Liver (tissue), 9 donors: ENCODE data around the gene CCL25. TPM values are rescaled to one million over a fixed set of nuclear protein-coding genes. Genes with fewer than 3 reads are reported as not detected.

Source experiments
- DNase-seq: peaks from one replicate; pipeline ENCODE4 v3.0.0-alpha.2; 2017; ENCODE audit warnings: low spot score
- H3K27ac ChIP-seq, 2 donors: one replicate each; pipeline ENCODE4 v1.7.0; 2013; ENCODE audit warnings: inconsistent platforms in 2 of 2, low read length in 2 of 2, control low read depth in 1 of 2, low read depth in 1 of 2, mild to moderate bottlenecking in 1 of 2
- H3K27me3 ChIP-seq, 4 donors: one replicate each; pipeline versions ENCODE4 v1.6.1 to v1.7.0; 2013; ENCODE audit warnings: low read length in 3 of 4, inconsistent platforms in 1 of 4, mild to moderate bottlenecking in 1 of 4, moderate library complexity in 1 of 4; ENCODE audit not compliant: control insufficient read depth in 4 of 4, insufficient read depth in 4 of 4
- H3K36me3 ChIP-seq, 4 donors: one replicate each; pipeline versions ENCODE4 v1.6.1 to v1.7.0; 2013; ENCODE audit warnings: low read length in 3 of 4, mild to moderate bottlenecking in 3 of 4, low read depth in 1 of 4, moderate library complexity in 1 of 4; ENCODE audit not compliant: control insufficient read depth in 4 of 4, insufficient read depth in 3 of 4
- H3K4me1 ChIP-seq, 4 donors: one replicate each; pipeline versions ENCODE4 v1.6.1 to v1.7.0; 2013; ENCODE audit warnings: low read length in 3 of 4, mild to moderate bottlenecking in 3 of 4, moderate library complexity in 1 of 4; ENCODE audit not compliant: control insufficient read depth in 4 of 4, insufficient read depth in 4 of 4
- H3K4me3 ChIP-seq, 3 donors: one replicate each; pipeline versions ENCODE4 v1.6.1 to v1.7.0; 2013; ENCODE audit warnings: low read length in 3 of 3, control low read depth in 1 of 3, low read depth in 1 of 3, mild to moderate bottlenecking in 1 of 3
- H3K9ac ChIP-seq, 2 donors: one replicate each; pipeline ENCODE4 v1.7.0; 2013; ENCODE audit warnings: low read length in 2 of 2, mild to moderate bottlenecking in 2 of 2, moderate library complexity in 2 of 2, control low read depth in 1 of 2, low read depth in 1 of 2
- H3K9me3 ChIP-seq, 4 donors: one replicate each; pipeline versions ENCODE4 v1.6.1 to v1.7.0; 2013; ENCODE audit warnings: low read length in 3 of 4; ENCODE audit not compliant: control insufficient read depth in 4 of 4
- ATF3 ChIP-seq: IDR thresholded peaks from 2 replicates; pipeline ENCODE4 v1.6.1; 2016; ENCODE audit warnings: antibody characterized with exemption
- FOXA1 ChIP-seq: IDR thresholded peaks from 2 replicates; pipeline ENCODE4 v1.6.1; 2016; ENCODE audit warnings: antibody characterized with exemption
- FOXA2 ChIP-seq: IDR thresholded peaks from 2 replicates; pipeline ENCODE4 v1.6.1; 2016; ENCODE audit warnings: antibody characterized with exemption
- GABPA ChIP-seq, 2 donors: IDR thresholded peaks in 1 of 2; conservative IDR thresholded peaks in 1 of 2; 2 replicates each; pipeline ENCODE4 v1.6.1; 2016; ENCODE audit warnings: antibody characterized with exemption in 2 of 2, mild to moderate bottlenecking in 1 of 2, moderate library complexity in 1 of 2
- HNF4A ChIP-seq, 2 donors: conservative IDR thresholded peaks; 2 replicates each; pipeline ENCODE4 v1.6.1; 2016; ENCODE audit warnings: antibody characterized with exemption in 2 of 2, mild to moderate bottlenecking in 2 of 2
- MAX ChIP-seq: IDR thresholded peaks from 2 replicates; pipeline ENCODE4 v1.6.1; 2016; ENCODE audit warnings: antibody characterized with exemption
- NR2F2 ChIP-seq: IDR thresholded peaks from 2 replicates; pipeline ENCODE4 v1.6.1; 2016; ENCODE audit warnings: antibody characterized with exemption
- RAD21 ChIP-seq, 2 donors: IDR thresholded peaks; 2 replicates each; pipeline ENCODE4 v1.6.1; 2016; ENCODE audit warnings: antibody characterized with exemption in 2 of 2, mild to moderate bottlenecking in 2 of 2
- RXRA ChIP-seq, 2 donors: IDR thresholded peaks; 2 replicates each; pipeline ENCODE4 v1.6.1; 2017 to 2018; ENCODE audit warnings: antibody characterized with exemption in 2 of 2, mild to moderate bottlenecking in 1 of 2
- SP1 ChIP-seq: IDR thresholded peaks from 2 replicates; pipeline ENCODE4 v1.6.1; 2018; ENCODE audit warnings: antibody characterized with exemption, mild to moderate bottlenecking
- TAF1 ChIP-seq: conservative IDR thresholded peaks from 2 replicates; pipeline ENCODE4 v1.6.1; 2016; ENCODE audit warnings: antibody characterized with exemption, mild to moderate bottlenecking
- ZBTB33 ChIP-seq: IDR thresholded peaks from 2 replicates; pipeline ENCODE4 v1.6.1; 2016; ENCODE audit warnings: antibody characterized with exemption
- WGBS: extraction: QIAGEN DNeasy Blood & Tissue Kit; methylation state at CpG from one replicate; pipeline ENCODE4 v1.1.7; 2013; 5-methylcytosine and 5-hydroxymethylcytosine counted together
- polyA plus RNA-seq, 2 donors: library from polyadenylated mRNA; stranded (reverse) in 1 of 2; unstranded in 1 of 2; fragments of 200-250 nt in 1 of 2; fragments of >200 nt in 1 of 2; fragmentation: Nextera tagmentation in 1 of 2; extraction: Ambion mirVana in 1 of 2; gene quantifications; one replicate each; pipeline versions ENCODE4 v1.2.1 to v1.2.3, GENCODE V29; 2013 to 2015
- total RNA-seq, 2 donors: library from RNA; depleted of rRNA; stranded (reverse); fragments of >200 nt; gene quantifications; one replicate each; pipeline ENCODE4 v1.2.3, GENCODE V29; 2014
- TF ChIP-seq, protein P1 (sequence below): IDR thresholded peaks from 2 replicates; pipeline ENCODE4 v1.6.1; 2016; ENCODE audit warnings: antibody characterized with exemption, mild to moderate bottlenecking
- donor health status: healthy.
- donor health status: healthy.
- donor health status: healthy.
- donor health status: healthy.
- donor health status: healthy.

The CCL25 gene
- total and polyA plus RNA-seq, 4 donors, result not detected

- Histone ChIP-seq H3K4me3 (no peak overlapping the region), H3K27ac (no peak overlapping the region), H3K4me1 (no peaks in the 10 kb centered on the region), H3K36me3 (no peaks in the 10 kb centered on the region), H3K27me3 (no peaks in the 10 kb centered on the region), H3K9ac (no peak overlapping the region), H3K9me3 (peaks cover 4 to 10% (median 5%) of the 10 kb centered on the region in 4 donors)
- 87% methylated on average over 24 of the region's 24 CpGs for WGBS
- DNase-seq, result no peak
- TF ChIP-seq GABPA (IDR thresholded peaks at IDR 0.05 in 1 of 2, conservative IDR thresholded peaks at IDR 0.05 in 1 of 2) (no peak), TAF1 (no peak), ATF3 (no peak), MAX (no peak), NR2F2 (no peak), RAD21 (IDR thresholded peaks at IDR 0.05) (no peak), RXRA (IDR thresholded peaks at IDR 0.05) (no peak), FOXA2 (no peak)
Measured at GRCh38 chr19:8064911-8065874, 12.6 kb downstream of the CCL25 start.

DNA sequence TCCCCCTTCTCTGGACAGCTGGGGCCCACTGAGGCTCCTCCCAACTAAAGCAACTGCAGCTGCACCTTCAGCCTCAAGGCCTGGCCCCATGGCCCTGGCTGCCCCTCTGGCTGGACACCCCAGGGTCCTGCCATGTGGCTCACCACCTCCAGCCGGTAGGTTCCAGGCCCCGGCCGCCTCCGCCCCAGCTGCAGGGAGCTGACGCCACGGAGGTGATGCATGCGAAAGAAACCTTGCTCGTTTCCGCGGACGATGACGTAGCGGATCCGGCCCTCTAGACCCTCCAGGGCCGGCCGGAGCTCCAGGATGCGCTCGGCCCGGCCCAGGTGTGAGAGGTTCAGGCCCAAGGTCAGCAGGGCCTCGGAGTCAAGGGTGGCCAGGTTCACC, 13.3 kb downstream of the CCL25 start:
- no peaks in the 10 kb centered on the region for H3K4me1 ChIP-seq
- no peak for DNase-seq
- no peak overlapping the region for H3K9ac ChIP-seq
- H3K36me3 ChIP-seq, result no peaks in the 10 kb centered on the region
- H3K4me3 ChIP-seq, result no peak overlapping the region
- H3K27me3 ChIP-seq, result no peaks in the 10 kb centered on the region
- H3K9me3 ChIP-seq, result peaks cover 4 to 13% (median 7%) of the 10 kb centered on the region in 4 donors
- TF ChIP-seq FOXA2 (no peak), FOXA1 (no peak), HNF4A (conservative IDR thresholded peaks at IDR 0.05) (no peak), ATF3 (no peak), RXRA (IDR thresholded peaks at IDR 0.05) (no peak), ZBTB33 (no peak), SP1 (no peak), GABPA (IDR thresholded peaks at IDR 0.05 in 1 of 2, conservative IDR thresholded peaks at IDR 0.05 in 1 of 2) (no peak)
- TF ChIP-seq, protein P1, sequence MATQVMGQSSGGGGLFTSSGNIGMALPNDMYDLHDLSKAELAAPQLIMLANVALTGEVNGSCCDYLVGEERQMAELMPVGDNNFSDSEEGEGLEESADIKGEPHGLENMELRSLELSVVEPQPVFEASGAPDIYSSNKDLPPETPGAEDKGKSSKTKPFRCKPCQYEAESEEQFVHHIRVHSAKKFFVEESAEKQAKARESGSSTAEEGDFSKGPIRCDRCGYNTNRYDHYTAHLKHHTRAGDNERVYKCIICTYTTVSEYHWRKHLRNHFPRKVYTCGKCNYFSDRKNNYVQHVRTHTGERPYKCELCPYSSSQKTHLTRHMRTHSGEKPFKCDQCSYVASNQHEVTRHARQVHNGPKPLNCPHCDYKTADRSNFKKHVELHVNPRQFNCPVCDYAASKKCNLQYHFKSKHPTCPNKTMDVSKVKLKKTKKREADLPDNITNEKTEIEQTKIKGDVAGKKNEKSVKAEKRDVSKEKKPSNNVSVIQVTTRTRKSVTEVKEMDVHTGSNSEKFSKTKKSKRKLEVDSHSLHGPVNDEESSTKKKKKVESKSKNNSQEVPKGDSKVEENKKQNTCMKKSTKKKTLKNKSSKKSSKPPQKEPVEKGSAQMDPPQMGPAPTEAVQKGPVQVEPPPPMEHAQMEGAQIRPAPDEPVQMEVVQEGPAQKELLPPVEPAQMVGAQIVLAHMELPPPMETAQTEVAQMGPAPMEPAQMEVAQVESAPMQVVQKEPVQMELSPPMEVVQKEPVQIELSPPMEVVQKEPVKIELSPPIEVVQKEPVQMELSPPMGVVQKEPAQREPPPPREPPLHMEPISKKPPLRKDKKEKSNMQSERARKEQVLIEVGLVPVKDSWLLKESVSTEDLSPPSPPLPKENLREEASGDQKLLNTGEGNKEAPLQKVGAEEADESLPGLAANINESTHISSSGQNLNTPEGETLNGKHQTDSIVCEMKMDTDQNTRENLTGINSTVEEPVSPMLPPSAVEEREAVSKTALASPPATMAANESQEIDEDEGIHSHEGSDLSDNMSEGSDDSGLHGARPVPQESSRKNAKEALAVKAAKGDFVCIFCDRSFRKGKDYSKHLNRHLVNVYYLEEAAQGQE, result no peak
- 96% methylated on average over 20 of the region's 20 CpGs for WGBS
- no peak overlapping the region for H3K27ac ChIP-seq
